ENCODE data around the gene HUNK.

Gene HUNK

GRCh38 chr21:31967334-31967733, 94.5 kb downstream of the HUNK start:
- no peak for DNase-seq

GRCh38 chr21:31972622-31973021, 99.8 kb downstream of the HUNK start:
- DNase-seq, result no peak

DNA sequence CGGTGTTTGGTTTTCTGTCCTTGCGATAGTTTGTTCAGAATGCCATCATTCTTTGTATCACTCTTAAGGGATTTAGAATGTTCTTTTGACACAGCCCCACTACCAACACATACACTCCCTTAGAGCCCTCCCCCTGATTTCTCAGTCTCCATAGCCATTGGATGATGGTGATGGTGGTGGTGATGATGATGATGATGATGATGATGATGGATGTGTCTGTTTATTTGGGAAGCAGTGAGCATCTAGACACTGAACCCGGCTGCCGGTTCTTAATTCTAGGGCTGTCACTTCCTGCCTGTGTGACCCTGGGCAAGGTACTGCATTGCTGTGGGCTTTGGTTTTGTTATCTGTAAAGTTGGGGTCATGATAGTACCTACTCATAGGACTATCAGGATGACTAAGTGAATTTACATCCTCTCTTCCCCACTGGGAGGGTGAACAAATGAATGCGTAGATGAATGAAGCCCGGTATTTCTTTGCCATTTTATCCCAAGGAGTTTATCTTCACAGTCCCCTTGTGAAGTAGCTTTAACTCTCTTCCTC, 100.7 kb downstream of the HUNK start:
- no peak for DNase-seq

DNA sequence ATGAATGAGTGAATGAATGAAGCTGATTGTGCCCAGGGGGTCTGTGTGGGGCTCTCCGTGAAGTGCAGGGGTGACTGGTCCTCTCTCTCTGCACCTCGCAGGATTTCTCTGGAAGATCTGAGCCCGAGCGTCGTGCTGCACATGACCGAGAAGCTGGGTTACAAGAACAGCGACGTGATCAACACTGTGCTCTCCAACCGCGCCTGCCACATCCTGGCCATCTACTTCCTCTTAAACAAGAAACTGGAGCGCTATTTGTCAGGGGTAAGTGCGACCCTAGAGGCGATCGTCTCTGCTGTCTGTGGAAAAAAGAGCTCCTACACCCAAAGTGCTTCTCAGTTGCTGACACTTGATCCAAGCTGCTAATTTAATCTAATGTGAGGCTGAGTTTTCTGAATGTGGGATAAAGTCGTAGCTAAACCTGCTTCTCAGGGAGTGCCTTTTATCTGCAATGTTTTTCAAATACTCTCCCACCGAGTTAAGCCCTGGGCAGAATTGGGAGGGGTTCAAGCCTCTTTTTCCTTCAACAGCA, 101.7 kb downstream of the HUNK start:
- DNase-seq, result no peak

GRCh38 chr21:31975491-31975890, 102.7 kb downstream of the HUNK start:
- DNase-seq, result no peak

DNA sequence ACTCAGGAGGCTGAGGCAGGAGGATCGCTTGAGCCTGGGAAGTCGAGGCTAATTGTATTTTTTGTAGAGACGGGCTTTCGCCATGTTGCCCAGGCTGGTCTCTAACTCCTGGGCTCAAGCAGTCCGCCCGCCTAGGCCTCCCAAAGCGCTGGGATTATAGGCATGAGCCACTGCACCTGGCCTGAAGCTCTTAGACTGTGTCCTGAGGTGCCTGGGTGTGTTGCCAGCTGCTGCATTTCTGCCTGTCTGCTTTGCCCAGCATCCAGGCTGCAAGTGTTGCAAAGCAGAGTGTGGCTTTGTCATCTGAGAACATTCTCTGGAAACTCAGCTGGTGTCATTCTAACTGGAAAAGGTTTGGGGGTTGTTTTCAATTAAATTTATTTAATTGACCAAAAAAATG, 105.0 kb downstream of the HUNK start:
- DNase-seq, result no peak

DNA sequence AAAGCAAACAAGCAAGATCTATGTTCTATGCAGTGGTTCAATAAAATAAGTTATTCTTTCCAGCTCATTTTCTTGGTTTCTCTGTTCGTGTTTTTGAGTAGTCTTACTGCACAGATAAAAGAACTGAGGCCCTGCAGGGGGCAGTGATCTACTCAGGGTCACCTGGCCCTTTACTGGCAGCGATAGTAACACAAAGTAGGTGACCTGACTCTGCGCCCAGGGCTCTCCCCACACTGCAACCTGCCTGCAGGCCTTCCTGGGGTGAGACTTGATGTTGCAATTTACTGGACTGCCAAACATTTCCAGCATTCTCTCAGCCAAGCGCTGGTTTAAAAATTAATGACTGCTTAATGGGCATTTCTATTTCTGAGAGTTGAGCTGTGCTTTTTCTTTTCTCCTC, 110.3 kb downstream of the HUNK start:
- no peak for DNase-seq

DNA sequence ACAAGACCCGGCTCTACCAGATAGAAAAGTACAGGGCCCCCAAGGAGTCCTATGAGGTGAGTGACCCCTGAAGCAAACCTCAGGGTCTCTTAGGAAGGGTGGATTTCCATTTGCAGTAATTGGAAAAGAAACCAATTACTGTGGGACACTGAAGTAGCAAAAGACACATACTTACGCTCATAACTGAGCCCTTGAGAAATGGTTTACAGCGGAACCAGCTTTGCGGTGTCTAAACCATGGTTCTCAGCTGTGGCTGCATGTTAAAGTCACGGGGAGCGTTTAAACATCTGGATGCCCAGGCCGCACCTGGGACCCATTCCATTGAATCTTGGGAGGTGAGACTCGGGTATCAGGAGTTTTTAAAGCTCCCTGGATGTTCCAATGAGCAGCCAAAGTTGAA, 110.7 kb downstream of the HUNK start:
- no peak for DNase-seq

- DNase-seq, result no peak
Measured at GRCh38 chr21:31985398-31985797, 112.6 kb downstream of the HUNK start.

- no peak for DNase-seq
Measured at GRCh38 chr21:31986035-31986856, 113.4 kb downstream of the HUNK start.

DNA sequence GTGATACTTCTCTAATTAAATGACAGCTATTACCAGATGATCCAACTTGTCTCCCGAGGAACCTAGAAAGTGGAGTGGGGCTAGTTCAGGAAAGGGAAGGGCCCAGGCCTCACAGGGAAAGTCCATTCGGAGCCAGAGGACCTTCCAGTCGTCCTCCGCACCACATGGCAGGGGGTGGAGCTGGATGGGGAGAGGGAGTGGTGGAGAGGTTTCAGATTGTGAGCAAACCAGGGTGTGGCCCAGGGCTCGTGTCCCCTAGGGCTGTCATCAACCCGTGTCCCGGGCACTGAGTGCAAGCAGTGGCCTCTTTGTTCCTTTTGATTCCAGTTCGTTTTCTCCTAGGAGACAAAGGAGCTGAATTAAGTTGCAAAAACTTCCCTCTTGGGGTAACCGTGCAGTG, 114.9 kb downstream of the HUNK start:
- no peak for DNase-seq

GRCh38 chr21:31988492-31989290, 115.9 kb downstream of the HUNK start:
- DNase-seq, result no peak

DNA sequence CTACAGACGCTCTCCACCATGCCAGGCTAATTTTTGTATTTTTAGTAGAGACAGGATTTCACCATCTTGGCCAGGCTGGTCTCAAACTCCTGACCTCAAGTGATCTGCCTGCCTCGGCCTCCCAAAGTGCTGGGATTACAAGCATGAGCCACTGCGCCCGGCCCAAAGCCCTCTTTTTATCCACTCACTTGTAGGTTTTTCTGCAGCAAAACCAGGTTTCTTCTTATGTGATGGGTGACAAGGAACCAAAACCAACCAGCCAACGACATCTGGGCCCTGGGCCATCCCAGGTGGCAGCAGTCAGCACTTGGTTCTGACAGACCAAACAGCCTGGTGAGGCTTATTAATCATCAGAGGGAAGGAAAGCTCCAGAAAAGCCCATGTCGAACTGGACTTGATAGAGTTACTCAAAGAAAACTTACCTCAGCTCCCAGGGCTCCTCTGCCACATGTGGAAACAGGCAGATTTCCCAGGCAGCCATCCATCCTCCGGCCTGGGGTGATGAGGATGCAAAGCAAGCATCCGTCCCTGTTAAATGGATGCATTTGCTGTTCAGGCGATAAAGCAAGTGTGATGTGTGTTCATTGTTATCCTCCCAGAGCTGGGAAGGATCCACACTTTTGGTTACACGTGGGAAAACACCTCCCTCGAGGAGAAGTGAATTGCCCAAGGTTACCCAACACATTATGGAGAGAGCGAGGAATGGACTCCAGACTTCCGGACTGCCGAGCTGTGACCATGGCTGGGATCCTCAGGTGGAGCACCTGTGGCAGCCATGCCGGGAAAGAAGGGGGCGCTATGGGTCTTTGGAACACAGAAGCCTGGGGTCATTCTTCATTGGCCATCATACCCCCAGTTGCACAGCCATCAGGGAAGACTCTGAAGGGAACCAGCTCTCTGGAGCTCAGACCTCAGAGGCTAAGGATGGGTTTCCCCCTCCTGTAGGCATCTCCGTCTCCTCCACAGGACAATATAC, 118.8 kb downstream of the HUNK start:
- DNase-seq, result no peak

- DNase-seq, result no peak
Measured at GRCh38 chr21:31992391-31992790, 119.6 kb downstream of the HUNK start.

DNA sequence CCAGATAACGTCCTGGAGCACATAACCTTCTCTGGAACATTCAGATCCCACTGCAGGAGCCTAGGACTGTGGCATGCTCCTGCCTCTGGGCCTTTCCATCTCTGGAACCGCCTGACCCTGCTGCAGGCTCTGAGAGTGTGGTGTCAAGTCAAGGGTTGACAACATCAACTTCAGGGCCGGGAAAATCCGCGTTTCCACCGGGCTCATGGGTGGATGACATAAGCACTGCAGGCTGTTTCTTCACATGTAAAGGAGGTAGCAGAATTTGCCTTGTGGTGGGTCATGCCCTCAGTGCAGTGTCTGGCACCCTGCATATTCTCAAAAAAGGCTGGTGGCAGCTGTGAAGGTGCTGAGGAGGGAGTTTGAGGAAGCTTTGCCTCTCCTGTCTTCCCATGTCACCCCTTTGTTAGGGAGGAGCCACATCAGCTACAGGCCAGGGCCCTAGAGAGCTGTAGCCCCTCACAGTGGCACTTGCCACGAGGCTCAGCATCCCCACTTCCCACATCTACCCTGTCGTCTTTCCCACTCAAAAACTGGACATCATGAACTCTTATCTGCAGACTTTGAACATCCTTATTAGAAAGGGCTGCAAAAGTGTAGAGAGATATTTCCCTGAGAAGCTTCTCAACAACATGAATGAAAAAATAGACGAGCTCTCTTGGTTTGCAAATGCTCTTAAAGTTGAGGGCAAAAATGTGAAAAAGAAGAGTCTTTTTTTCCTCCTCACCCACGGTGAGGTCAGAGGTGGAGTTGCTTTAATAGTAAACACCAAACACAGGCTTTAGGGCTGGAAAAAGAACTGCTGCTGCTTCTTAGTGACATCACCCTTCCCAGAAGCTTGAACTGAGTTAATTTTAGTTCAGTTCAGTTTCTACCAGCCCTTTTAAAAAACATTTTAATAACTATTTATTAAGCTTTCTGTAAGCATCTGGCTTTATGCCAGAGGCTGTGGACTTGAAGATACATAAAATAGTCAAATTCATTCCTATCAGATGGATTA, 121.3 kb downstream of the HUNK start:
- no peak for DNase-seq

DNA sequence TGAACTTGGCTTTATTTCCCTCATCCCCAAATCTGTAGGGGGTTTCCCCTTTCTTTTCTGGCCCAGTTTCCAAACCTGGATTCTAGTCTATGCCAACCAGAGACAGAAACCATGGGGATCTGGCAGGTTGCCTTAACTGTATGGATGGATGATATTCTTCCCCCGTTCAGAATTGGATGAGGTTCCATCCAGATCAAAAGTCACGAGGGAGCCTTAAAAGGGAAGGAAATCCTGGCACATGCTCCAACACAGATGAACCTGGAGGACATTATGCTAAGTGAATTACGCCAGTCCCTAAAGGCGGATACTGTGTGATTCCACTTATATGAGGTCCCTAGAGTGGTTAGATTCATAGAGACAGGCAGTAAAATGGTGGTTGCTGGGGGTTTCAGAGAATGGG, 124.4 kb downstream of the HUNK start:
- DNase-seq, result no peak

GRCh38 chr21:31999810-32000468, 127.1 kb downstream of the HUNK start:
- no peak for DNase-seq

DNA sequence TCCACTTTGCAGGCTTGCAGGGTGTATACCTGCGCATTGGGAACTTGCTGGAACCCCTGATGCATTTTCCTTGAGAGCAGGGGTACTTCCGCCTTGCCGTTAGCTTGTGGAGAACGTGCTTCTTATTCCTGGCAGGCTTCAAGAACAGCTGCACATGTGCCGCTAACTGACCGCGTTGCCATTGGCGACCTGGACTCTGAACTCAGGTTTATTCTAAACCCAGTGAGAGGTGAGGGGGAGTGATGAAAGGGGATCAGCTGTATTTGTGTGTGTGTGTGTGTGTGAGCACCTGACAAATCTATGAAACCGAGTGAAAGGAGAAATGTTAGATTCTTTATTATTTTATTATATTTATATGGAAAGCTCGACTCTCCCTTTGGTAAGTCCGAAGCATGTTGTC, 128.6 kb downstream of the HUNK start:
- no peak for DNase-seq

GRCh38 chr21:32003411-32003810, 130.6 kb downstream of the HUNK start:
- no peak for DNase-seq

DNA sequence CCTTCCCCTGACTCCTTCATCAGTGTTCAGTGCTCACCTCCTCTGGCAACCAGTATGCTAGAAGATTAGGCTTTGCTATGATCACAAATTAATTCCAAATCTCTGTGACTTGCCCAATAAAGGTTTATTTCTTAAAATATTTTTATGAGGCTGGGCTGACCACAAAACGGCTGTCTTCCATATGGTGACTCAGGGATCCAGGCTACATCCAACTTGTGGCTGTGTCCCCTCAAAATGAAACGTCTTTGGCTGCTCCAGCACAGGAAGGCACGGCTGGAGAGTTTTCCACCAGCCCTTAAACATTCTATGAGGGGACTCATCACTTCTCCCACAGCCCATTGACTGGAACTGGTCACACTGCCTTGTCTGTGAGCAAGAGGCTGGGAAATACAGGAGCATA, 131.5 kb downstream of the HUNK start:
- no peak for DNase-seq

DNA sequence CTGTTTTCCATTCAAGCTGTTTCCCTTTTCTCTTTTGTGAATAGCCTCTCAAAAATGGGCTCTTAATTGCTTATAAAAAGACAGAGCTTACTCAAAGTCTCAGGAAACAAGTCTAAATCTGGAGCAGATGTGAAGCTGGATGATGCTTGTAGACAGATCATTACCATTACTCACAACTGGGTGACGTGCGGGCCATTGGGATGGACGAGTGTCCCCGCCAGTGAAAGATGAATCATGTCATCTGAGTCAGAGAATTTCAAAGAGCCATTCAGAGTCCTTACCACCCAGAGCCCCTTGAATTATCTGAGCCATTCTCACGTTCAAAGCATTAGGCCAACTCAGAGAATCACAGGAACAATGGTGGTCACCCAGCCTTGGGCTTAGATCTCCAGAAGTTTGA, 134.6 kb downstream of the HUNK start:
- DNase-seq, result no peak
